Keratinocyte (primary cell): ENCODE results near the gene NKX2-2.

ENCODE experiments used
- CTCF ChIP-seq, 3 experiments: IDR thresholded peaks in 1 of 3; conservative IDR thresholded peaks in 1 of 3; optimal IDR thresholded peaks in 1 of 3; 2 replicates in 2 of 3; 3 replicates in 1 of 3; pipeline versions ENCODE3 to v1.5.1; 2011; ENCODE audit warnings: low read length in 3 of 3, mild to moderate bottlenecking in 3 of 3, moderate library complexity in 2 of 3, control low read depth in 1 of 3, inconsistent platforms in 1 of 3; ENCODE audit not compliant: insufficient read depth in 2 of 3; ENCODE audit errors: extremely low read depth in 1 of 3
- EZH2 ChIP-seq: IDR thresholded peaks from one replicate; pipeline ENCODE4 v1.6.1; 2012; ENCODE audit warnings: inconsistent platforms, mild to moderate bottlenecking, low read length, moderate library complexity

GRCh38 chr20:21562656-21563055 is 48.8 kb upstream of the NKX2-2 start:
- TF ChIP-seq CTCF (optimal IDR thresholded peaks at IDR 0.05 in 1 of 3, IDR thresholded peaks at IDR 0.05 in 1 of 3, conservative IDR thresholded peaks at IDR 0.05 in 1 of 3; ENCODE audit: extremely low read depth in 1 of 3, insufficient read depth in 2 of 3, low read length in 3 of 3): no peak
- TF ChIP-seq EZH2: no peak
